ENCODE results near the gene CTNNA3.

DNA sequence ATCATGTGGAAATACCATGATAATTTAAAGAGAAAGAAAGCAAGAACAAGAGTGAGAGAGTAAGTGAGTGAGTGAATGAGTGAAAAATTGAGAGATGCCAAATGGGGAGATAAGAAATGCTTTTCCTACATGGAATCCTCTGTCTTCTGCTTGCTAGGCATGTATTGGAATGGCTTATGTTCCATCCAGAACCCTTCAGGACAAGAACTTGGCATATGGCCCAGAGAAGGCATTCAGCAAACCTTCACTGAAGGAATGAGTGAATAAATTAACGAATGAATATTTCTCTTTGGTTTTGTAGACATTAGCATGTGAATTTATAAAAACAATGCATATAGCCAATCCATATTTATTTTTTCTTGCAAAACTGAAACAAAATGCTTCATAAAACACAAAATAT, 608.0 kb downstream of the CTNNA3 start:
- TF ChIP-seq, protein P1, sequence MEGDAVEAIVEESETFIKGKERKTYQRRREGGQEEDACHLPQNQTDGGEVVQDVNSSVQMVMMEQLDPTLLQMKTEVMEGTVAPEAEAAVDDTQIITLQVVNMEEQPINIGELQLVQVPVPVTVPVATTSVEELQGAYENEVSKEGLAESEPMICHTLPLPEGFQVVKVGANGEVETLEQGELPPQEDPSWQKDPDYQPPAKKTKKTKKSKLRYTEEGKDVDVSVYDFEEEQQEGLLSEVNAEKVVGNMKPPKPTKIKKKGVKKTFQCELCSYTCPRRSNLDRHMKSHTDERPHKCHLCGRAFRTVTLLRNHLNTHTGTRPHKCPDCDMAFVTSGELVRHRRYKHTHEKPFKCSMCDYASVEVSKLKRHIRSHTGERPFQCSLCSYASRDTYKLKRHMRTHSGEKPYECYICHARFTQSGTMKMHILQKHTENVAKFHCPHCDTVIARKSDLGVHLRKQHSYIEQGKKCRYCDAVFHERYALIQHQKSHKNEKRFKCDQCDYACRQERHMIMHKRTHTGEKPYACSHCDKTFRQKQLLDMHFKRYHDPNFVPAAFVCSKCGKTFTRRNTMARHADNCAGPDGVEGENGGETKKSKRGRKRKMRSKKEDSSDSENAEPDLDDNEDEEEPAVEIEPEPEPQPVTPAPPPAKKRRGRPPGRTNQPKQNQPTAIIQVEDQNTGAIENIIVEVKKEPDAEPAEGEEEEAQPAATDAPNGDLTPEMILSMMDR (IDR thresholded peaks at IDR 0.05; ENCODE audit: insufficient read depth, low read length, poor library complexity, severe bottlenecking): no peak
- no peak for TF ChIP-seq EZH2phosphoT487 (conservative IDR thresholded peaks at IDR 0.05; ENCODE audit: low read length)
